ENCODE results near the gene ATP1B1.

ATP1B1 gene

DNA sequence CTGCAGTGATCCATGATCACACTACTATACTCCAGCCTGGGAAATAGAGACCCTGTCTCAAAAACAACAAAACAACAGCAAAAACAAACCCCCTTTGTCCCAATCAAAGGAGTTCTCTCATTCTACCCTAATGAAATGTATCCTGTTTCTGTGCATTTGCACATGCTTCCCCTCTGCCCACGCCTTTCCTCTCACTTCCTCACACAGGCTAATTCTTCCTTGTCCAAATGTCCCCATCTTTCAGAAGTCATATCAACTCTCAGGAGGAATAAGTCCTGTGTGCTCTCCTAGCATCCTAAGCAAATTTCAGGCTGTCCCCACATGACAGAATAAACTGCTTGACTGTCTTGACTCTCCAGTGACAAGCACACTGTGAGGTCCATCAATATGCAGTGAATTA, 8.1 kb upstream of the ATP1B1 start:
- DNase-seq, result no peak

DNA sequence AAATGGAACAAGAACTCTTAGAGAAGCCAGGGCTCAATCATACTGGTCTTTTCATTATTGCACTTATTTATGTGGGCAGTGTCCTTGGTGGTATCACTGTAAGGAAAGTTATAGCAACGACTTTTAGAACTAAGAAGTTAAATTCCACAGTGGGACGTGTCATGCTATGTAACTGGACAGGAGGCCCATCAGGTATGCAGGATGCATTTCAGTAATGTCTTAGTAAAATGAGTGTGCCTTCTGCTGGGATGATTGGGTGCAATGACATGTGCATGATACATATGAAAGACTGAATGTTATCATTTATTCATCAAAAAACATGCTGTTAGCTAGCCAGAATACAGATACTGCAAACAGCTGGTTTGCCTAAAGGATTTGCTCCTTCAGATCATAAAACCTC, 6.9 kb upstream of the ATP1B1 start:
- DNase-seq, result no peak

DNA sequence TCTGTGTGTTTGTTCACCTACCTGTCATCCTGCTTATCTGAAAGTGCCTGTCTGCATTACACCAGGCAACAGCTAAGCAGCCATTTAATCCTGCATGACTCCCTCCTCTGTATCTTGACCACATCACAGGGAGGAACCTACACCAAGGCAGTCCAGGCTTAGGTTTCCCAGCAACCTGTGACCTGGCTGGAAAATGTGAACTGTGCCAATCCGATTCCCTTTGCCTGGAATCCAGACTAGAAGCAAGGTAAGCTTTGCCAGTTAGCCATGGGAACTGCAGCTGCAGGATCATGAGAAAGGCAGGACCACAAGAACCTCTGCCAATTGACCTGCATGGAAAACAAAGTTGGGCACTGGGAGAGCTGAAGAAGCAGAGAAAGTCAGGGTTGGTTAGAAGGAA, 6.3 kb upstream of the ATP1B1 start:
- DNase-seq, result no peak

- no peak for DNase-seq
Measured at GRCh38 chr1:169100651-169101088, 5.8 kb upstream of the ATP1B1 start.

DNA sequence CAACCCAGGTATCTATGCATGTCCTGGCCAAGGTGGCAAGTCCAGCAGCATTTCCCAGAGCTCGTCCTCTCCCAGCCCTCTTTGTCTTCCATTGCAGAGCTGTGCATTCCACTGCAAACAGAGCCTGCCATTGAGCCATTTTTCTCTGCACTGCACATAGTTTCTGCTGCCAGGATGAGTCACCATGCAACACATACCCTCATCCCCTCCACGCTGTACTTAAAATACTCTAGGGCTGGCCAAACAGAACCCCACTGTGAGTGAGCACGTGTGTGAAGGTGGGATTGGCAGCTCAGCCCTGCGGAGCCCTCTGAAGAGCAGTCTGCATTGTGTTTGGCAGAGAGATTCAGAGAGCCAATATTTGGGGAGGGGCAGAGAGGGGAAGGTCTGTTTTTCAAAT, 3.9 kb upstream of the ATP1B1 start:
- DNase-seq, result no peak

GRCh38 chr1:169103002-169103401, 3.5 kb upstream of the ATP1B1 start:
- DNase-seq, result no peak

- no peak for DNase-seq
Measured at GRCh38 chr1:169103480-169103893, 3.0 kb upstream of the ATP1B1 start.

- no peak for DNase-seq
Measured at GRCh38 chr1:169105087-169105433, 1.4 kb upstream of the ATP1B1 start.

DNA sequence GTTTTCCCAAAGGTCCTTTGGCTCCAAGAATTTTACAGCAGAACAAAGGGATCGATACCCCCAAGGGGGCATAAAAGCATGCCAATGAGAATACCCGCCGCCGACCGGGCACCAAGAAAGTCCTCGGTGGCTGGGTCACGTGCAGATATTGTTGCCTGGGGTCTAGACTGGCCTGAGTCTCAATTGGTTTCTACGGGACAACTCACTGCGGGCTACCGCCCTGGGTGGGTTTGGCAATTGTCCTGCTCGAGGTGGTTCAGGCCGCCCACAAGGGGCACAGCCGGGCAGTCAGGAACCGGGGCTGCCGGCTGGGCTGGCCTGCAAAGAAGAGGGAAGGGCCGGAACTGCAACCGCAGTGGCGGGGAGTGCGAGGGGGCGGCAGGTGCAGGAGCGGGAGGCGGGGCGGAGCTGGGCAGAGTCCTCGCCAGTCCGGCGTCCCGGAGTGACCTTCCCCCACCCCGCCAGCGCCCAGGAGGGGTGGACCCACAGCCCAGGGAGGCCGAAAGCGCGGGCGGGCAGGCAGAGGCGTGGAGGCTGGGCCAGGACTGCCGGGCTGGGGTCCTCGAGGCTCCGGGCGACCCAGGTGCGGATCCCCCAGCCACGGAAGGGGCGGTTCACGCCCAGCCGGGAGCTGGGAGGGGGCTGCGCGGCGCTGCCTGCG, 926 bp upstream of the ATP1B1 start:
- peak; percentile 26 for DNase-seq

- no peak for DNase-seq
Measured at GRCh38 chr1:169106921-169107602, 572 bp downstream of the ATP1B1 start.

DNA sequence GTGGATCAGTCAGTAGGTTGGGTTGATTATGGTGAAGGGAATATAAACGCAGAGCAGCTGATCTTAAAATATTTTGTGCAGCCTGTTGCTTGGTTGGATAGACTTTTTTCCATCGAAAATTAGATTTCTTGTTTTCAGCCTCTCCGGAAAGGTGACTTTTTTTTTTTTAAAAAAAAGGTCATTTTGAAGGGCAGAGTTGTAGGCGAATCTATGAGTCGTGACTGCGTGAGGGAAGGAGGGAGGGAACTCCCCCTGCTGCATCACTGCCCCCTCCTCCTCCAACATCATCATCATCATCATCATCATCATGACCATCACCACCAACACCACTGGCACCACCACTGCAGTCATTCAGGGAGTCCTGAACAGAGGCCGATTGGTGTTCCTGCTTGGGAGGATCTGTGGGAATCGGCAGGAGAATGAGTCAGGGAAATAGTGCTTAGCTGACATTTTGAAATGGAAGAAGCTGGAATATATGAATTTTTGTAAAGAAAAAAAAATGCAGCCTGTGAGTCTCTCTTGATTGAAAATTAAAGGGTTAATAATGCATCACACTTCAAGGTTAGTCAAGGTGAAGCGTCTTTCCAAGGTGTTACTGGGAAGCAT, 1.2 kb downstream of the ATP1B1 start:
- DNase-seq, result no peak

GRCh38 chr1:169108223-169108622, 1.7 kb downstream of the ATP1B1 start:
- DNase-seq, result no peak

GRCh38 chr1:169108863-169109560, 2.5 kb downstream of the ATP1B1 start:
- no peak for DNase-seq

DNA sequence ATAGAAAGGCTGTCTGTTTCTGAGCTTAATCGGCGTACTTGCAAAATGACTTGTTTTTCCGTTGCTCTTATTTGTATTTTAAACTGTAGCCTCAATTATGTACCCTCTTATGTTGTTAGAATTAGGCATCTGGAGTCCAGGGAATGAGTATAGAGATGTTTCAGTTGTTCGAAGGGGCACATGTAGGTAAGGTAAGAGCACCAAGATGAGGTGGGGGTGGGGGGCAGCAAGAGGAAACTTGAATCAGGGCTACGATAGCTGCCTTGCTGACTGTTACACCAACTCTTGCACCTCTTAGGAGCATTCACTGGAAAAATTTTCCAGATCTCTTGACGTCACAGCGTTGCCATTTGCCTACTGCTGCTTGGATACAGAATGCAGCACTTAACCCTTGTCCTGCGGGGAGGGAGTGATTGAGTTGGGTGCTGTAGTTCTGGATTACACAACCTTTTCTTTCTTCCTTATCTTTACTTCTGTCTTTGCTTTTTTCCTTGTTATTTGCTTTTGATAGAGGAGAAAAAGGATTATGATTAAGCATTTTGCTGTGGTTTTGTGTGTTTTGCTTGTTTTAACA, 3.2 kb downstream of the ATP1B1 start:
- no peak for DNase-seq

DNA sequence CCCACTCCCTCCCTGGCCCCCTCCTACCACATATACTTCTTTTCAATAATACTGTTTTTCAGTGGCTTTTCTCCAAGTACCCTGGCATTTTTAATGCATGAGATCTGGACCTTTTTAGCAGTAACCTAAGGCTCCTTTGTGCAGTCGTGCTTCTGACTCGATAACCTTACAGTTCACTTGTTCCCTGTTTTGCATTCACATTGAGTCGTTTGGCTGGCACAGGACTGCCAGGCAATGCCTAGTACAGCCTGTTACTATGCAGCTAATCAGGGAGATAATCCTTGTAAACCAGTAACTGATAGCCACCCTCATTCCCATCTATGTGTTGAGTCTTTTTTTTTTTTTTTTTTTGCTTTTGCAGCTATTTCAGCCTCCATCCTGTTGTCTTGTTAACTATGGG, 3.7 kb downstream of the ATP1B1 start:
- no peak for DNase-seq

DNA sequence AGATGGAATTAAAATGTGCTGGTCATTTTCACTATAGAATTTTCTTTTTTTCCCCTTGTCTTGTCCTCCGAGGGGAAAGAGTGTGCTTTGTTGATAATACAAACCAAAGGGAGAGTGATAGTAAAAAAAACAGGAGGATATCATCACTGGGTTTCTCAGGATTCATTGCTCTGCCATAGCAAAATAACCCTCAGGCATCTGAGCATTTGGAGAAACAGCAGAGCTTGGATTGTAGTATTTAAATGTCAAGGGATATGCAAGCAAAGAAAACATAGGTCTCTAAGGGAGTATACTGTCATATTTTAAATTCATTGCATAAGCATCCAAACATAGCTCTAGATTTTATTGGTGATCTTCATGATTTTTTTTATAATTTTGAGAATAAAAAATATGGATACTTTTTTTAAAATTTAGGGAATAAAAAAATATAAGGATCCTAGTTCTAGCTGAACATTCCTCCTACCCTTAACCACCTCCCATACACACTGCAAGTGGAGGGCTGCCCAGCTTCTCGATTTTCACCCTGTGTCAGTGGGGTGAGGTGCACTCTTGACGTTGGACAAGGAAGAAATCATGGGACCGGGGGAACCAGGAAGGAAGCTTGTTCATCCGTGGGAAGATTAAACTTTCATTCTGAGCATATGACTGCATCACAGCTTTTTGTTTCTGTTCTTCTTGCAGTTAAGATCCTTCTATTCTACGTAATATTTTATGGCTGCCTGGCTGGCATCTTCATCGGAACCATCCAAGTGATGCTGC, 4.4 kb downstream of the ATP1B1 start:
- DNase-seq, result no peak

- DNase-seq, result no peak
Measured at GRCh38 chr1:169111472-169111871, 5.0 kb downstream of the ATP1B1 start.

DNA sequence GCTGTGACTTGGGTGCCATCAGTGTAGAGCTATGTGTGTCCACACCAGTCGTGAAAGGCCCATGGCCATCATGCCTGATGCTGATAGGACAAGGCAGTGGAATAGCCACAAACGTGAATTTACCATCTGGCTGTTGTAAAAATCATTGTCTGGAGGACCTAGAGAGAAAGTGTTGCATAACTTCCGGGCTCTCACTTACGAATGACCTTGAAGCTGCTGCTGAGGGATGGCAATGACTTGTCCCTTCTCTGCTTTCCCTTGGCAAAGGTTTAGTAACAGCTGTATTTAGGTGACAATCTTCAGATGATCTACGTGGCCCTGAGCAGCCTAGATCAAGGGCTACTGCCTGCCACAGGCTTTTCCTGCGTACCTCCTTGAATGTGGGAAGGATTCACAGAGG, 5.8 kb downstream of the ATP1B1 start:
- no peak for DNase-seq

DNA sequence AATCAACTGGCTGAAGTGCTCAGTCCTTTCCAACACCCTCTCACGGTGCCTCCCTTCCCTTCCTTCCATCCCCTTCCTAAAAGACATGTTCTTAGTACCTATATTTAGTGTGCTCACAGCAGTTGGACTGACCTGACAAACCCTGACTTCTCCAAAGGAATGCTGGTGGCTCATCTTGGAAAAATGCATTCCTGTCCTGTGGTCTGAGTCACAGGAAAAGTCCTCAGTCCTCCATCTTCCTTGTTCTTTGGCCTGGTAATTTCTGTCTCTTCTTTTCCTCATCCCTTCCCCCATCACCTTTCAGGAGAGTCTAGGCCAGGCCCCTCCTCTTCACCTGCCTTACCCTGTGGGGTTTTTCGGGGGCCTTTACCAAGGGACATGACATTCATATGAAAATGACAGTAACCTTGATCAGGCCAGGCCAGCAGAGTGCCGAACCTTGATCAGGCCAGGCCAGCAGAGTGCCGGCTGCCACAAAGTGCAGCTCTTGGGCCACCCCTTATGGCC, 7.2 kb downstream of the ATP1B1 start:
- no peak for DNase-seq

GRCh38 chr1:169115891-169116585, 9.5 kb downstream of the ATP1B1 start:
- no peak for DNase-seq

- no peak for DNase-seq
Measured at GRCh38 chr1:169117014-169117413, 10.5 kb downstream of the ATP1B1 start.

DNA sequence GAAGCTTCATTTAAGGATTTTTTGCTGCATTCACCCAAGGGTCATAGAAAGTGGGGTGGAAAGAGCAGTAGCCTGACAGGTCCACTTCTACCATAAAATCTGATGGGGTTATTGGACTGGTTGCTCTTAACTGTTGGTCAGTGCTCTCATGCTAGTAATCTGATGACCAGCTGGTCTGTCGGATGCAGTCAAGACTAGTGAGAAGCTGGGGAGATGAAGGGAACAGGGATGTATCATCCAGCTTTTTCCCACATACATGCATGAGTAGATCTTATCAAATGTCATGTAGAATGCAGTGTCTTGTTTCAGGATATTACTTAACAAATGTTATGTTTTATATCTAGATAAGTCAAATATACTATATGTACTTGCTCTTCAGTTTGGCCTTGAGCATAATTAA, 11.1 kb downstream of the ATP1B1 start:
- no peak for DNase-seq
